HepG2 (cell line): ENCODE data around the gene FSCN2. TPM values are rescaled to one million over a fixed set of nuclear protein-coding genes. Genes with fewer than 3 reads are reported as not detected.

Experiments used
- ATAC-seq: fragments of 200-7000 bp; cut with Tn5 transposase; 3 replicates; pipeline ENCODE4 v1.9.1; 2020; ENCODE audit warnings: mild to moderate bottlenecking, moderate library complexity
- BruUV-seq: library from RNA; stranded (reverse); fragments of 400-500 nt; replicated peaks from 2 replicates; lab custom pipeline; 2021; lab: Mats Ljungman, UMichigan
- CTCF ChIA-PET: fragments of 300-600 bp; formaldehyde crosslinking; extraction: SDS; loops from one replicate; lab custom pipeline; 2021; ENCODE audit warnings: low total read pairs, inconsistent platforms, low intra/inter-chr PET ratio; lab: Yijun Ruan, JAX
- POLR2A ChIA-PET: fragments of 350-600 bp; sonication (Branson Sonifier 250); formaldehyde crosslinking; loops from one replicate; lab custom pipeline; 2020; ENCODE audit warnings: antibody characterized with exemption, inconsistent platforms; lab: Yijun Ruan, JAX
- DNase-seq: peaks from one replicate; pipeline ENCODE4 v3.0.0-alpha.2; 2015; ENCODE audit warnings: low spot score
- FAIRE-seq: peaks from 3 replicates; lab custom pipeline; 2011; peaks lifted over from hg19 to GRCh38; lab: Jason Lieb, UNC
- H2AFZ ChIP-seq: one replicate; pipeline ENCODE4 v1.6.1; 2011; ENCODE audit warnings: low read length, inconsistent platforms
- H3K27ac ChIP-seq: fragments of 300-600 bp; 3 replicates; pipeline ENCODE4 v1.8.0; 2011; ENCODE audit warnings: mixed run types, mild to moderate bottlenecking, mixed read lengths, low read length, inconsistent platforms; ENCODE audit not compliant: insufficient read depth; ENCODE audit errors: extremely low read length
- H3K27me3 ChIP-seq, 2 experiments: fragments of 200-600 bp in 1 of 2; 2 replicates in 1 of 2; 3 replicates in 1 of 2; pipeline versions ENCODE4 v1.6.0 to v1.8.0; 2011; ENCODE audit warnings: low read length in 2 of 2, mild to moderate bottlenecking in 2 of 2, moderate library complexity in 2 of 2, inconsistent platforms in 1 of 2; ENCODE audit not compliant: insufficient read depth in 2 of 2, control insufficient read depth in 1 of 2
- H3K36me3 ChIP-seq, 2 experiments: fragments of 200-600 bp in 1 of 2; replicated peaks in 1 of 2; 2 replicates in 1 of 2; 3 replicates in 1 of 2; pipeline versions ENCODE4 v1.5.1 to v1.8.0; 2011; ENCODE audit warnings: low read length in 2 of 2, inconsistent platforms in 1 of 2; ENCODE audit not compliant: insufficient read depth in 2 of 2, control insufficient read depth in 1 of 2
- H3K4me1 ChIP-seq: 2 replicates; pipeline ENCODE4 v1.5.1; 2012; ENCODE audit warnings: low read length, inconsistent platforms; ENCODE audit not compliant: insufficient read depth
- H3K4me2 ChIP-seq: 2 replicates; pipeline ENCODE4 v1.6.0; 2011; ENCODE audit warnings: low read depth, low read length, inconsistent platforms
- H3K4me3 ChIP-seq, 3 experiments: fragments of 200-600 bp in 1 of 3; sonication (generic), shearing (Covaris generic) in 1 of 3; replicated peaks in 1 of 3; 2 replicates each; pipeline ENCODE4 v1.5.1; 2011 to 2016; ENCODE audit warnings: low read length in 3 of 3, inconsistent platforms in 2 of 3, low read depth in 2 of 3, mild to moderate bottlenecking in 2 of 3, control low read depth in 1 of 3, mixed read lengths in 1 of 3; ENCODE audit not compliant: insufficient read depth in 1 of 3
- H3K79me2 ChIP-seq: one replicate; pipeline ENCODE4 v1.6.1; 2011; ENCODE audit warnings: low read length, inconsistent platforms; ENCODE audit not compliant: insufficient read depth
- H3K9ac ChIP-seq: 2 replicates; pipeline ENCODE4 v1.6.0; 2011; ENCODE audit warnings: mild to moderate bottlenecking, low read depth, low read length, inconsistent platforms; ENCODE audit not compliant: insufficient read depth
- H3K9me3 ChIP-seq: 2 replicates; pipeline ENCODE4 v1.5.1; 2012; ENCODE audit warnings: mild to moderate bottlenecking, low read length
- H4K20me1 ChIP-seq: 2 replicates; pipeline ENCODE4 v1.6.0; 2011; ENCODE audit warnings: inconsistent platforms, mild to moderate bottlenecking, low read length, moderate library complexity; ENCODE audit not compliant: insufficient read depth
- BHLHE40 ChIP-seq: IDR thresholded peaks from 2 replicates; pipeline ENCODE4 v1.6.1; 2011; ENCODE audit warnings: low read length, improper control_type of control experiment
- FOXJ3 ChIP-seq: sonication (generic); formaldehyde crosslinking; IDR thresholded peaks from 2 replicates; pipeline ENCODE4 v1.4.0; 2020; ENCODE audit warnings: missing genetic modification reagents, mild to moderate bottlenecking, borderline replicate concordance
- HNRNPK ChIP-seq: fragments of 200-400 bp; formaldehyde crosslinking; IDR thresholded peaks from 2 replicates; pipeline ENCODE4 v1.6.1; 2018; ENCODE audit warnings: low read length, low read depth, moderate library complexity, mild to moderate bottlenecking; ENCODE audit not compliant: poor library complexity, severe bottlenecking
- MYNN ChIP-seq: sonication (generic); formaldehyde crosslinking; IDR thresholded peaks from 2 replicates; pipeline ENCODE4 v1.4.0; 2020; ENCODE audit warnings: mild to moderate bottlenecking, low read depth, missing genetic modification reagents
- PPARG ChIP-seq: conservative IDR thresholded peaks from 2 replicates; pipeline ENCODE4 v1.6.1; 2016; ENCODE audit warnings: missing biosample characterization, missing genetic modification reagents
- SOX13 ChIP-seq, 3 experiments: fragments of 450-650 bp in 1 of 3; sonication (generic) in 1 of 3; formaldehyde crosslinking in 1 of 3; IDR thresholded peaks in 2 of 3; conservative IDR thresholded peaks in 1 of 3; 2 replicates each; pipeline versions ENCODE4 v1.5.0 to v1.6.1; 2016 to 2020; ENCODE audit warnings: antibody characterized with exemption in 1 of 3, mild to moderate bottlenecking in 1 of 3, missing compliant biosample characterization in 1 of 3, missing genetic modification reagents in 1 of 3, moderate library complexity in 1 of 3
- SOX5 ChIP-seq: IDR thresholded peaks from 2 replicates; pipeline ENCODE4 v1.6.1; 2016; ENCODE audit warnings: borderline replicate concordance
- TMF1 ChIP-seq: sonication (generic); formaldehyde crosslinking; IDR thresholded peaks from 2 replicates; pipeline ENCODE4 v1.8.1; 2022; ENCODE audit warnings: low read depth, missing genetic modification reagents
- ZNF33A ChIP-seq: sonication (generic); formaldehyde crosslinking; IDR thresholded peaks from 2 replicates; pipeline ENCODE4 v1.5.1; 2020; ENCODE audit warnings: missing genetic modification reagents, mild to moderate bottlenecking, moderate library complexity, borderline replicate concordance
- ZNF564 ChIP-seq: sonication (generic); formaldehyde crosslinking; IDR thresholded peaks from 2 replicates; pipeline ENCODE4 v1.8.1; 2023; ENCODE audit warnings: mild to moderate bottlenecking, missing genetic modification reagents
- ZNF879 ChIP-seq: sonication (generic); formaldehyde crosslinking; IDR thresholded peaks from 2 replicates; pipeline ENCODE4 v1.8.1; 2023; ENCODE audit warnings: missing genetic modification reagents
- WGBS: methylation state at CpG from one replicate; pipeline ENCODE4 v1.1.6; 2017; ENCODE audit warnings: low lambda C conversion rate; 5-methylcytosine and 5-hydroxymethylcytosine counted together
- in situ Hi-C: cut with HindIII; loops from 2 replicates; pipeline ENCODE4 v1.10.0; 2017; ENCODE audit warnings: low pct_unique_long_range_greater_than_20kb; ENCODE audit not compliant: extremely low pct_ligation_motif_present
- intact Hi-C: fragments of 100-400 bp; cut with micrococcal nuclease; formaldehyde crosslinking; loops from one replicate; pipeline ENCODE4 v1.10.0; 2022; ENCODE audit not compliant: unreplicated experiment
- polyA plus RNA-seq, 8 experiments: library from polyadenylated mRNA; depleted of rRNA in 3 of 8; stranded (reverse) in 7 of 8; unstranded in 1 of 8; fragments of >200 nt; fragmentation: Illumina TruSeq in 4 of 8; extraction: Trizol in 4 of 8; gene quantifications; 2 replicates each; pipeline versions ENCODE4 v1.2.1 to v1.2.3, GENCODE V29; 2011 to 2016; ENCODE audit warnings: low read depth in 4 of 8, missing spikeins in 1 of 8, mixed read lengths in 1 of 8; ENCODE audit not compliant: insufficient read depth in 1 of 8
- total RNA-seq, 5 experiments: library from RNA; depleted of rRNA; stranded (reverse); fragments of >200 nt; fragmentation: Illumina TruSeq; extraction: Trizol; gene quantifications; 2 replicates each; pipeline ENCODE4 v1.2.3, GENCODE V29; 2016; ENCODE audit warnings: low read depth in 1 of 5
- TF ChIP-seq, protein P1 (sequence below), 2 experiments: sonication (generic) in 1 of 2; formaldehyde crosslinking in 1 of 2; IDR thresholded peaks; 2 replicates each; pipeline versions ENCODE4 v1.6.1 to v1.9.0; 2014 to 2022; ENCODE audit warnings: antibody characterized with exemption in 1 of 2, borderline replicate concordance in 1 of 2, inconsistent platforms in 1 of 2, low read depth in 1 of 2, missing genetic modification reagents in 1 of 2

Gene FSCN2
- total and polyA plus RNA-seq, 2 of the 13 experiments (the other 11 are each of a cell fraction or from before 2014, with no cell fraction given): 0.09 TPM; not detected in 1

DNA sequence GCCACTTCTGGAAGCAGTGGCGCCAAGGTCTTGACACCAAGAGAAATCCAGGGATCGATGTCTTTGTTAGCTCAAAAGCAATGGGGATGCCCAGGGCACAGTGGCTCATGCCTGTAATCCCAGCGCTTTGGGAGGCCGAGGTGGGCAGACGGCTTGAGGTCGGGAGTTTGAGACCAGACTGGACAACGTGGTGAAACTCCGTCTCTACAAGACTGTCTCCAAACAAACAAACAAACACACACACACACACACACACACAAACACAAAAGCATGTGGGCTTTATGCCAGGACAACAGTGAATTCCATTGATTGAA, 46.4 kb downstream of the FSCN2 start:
- H3K4me1 ChIP-seq: peaks cover 34% of the 10 kb centered on the region
- H4K20me1 ChIP-seq: no peaks in the 10 kb centered on the region; the same call in 1 of the 2 replicates
- no peak overlapping the region for H3K4me3 ChIP-seq
- ChIA-PET CTCF (no interaction called here), POLR2A (no interaction called here)
- H3K4me2 ChIP-seq: no peak overlapping the region
- intact Hi-C loops: no loop called here
- no peaks in the 10 kb centered on the region for H3K9me3 ChIP-seq
- no peaks in the 10 kb centered on the region for H3K27me3 ChIP-seq
- H3K27ac ChIP-seq: no peak overlapping the region
- H3K79me2 ChIP-seq: peaks cover 14% of the 10 kb centered on the region
- no peak for FAIRE-seq
- H3K36me3 ChIP-seq: peaks cover 33 to 57% of the 10 kb centered on the region in 2 experiments
- in situ Hi-C loops: no loop called here
- no peak for DNase-seq
- ATAC-seq: no peak
- TF ChIP-seq ZNF564 (CRISPR knock-in tag) (no peak), TMF1 (no peak), SOX5 (no peak), ZNF33A (CRISPR knock-in tag) (no peak), ZNF879 (CRISPR knock-in tag) (no peak), BHLHE40 (no peak), PPARG (no peak)
- BruUV-seq: no TSS peak
- whole genome bisulfite sequencing: 98% methylated on average over 8 of the region's 8 CpGs
- H3K9ac ChIP-seq: no peak overlapping the region
- H2AFZ ChIP-seq: no peak overlapping the region

DNA sequence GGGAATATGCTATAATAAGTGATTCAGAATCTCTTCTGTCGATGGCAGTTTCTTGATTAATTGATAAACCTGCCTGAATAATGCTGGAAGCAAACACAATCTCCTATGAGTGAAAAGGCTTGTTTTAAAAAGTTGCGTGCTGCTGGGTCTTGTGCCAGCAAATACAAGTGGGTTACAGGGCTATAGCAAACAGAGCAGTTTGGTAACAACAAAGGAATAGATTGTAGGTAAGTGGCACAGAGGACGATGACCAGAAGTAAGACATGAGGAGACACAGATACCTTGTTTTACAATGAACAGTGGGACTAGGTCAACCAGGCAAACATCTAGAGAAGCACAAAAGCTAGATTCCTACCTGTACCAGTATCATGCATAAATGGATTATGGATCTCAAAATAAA, 47.7 kb downstream of the FSCN2 start:
- DNase-seq (peak; percentile 59), ATAC-seq (no peak), FAIRE-seq (peak; percentile 74)
- no peak overlapping the region for H2AFZ ChIP-seq
- peak overlapping the region; percentile 63 for H3K9ac ChIP-seq
- in situ Hi-C loops: no loop called here
- 59% methylated on average over 3 of the region's 3 CpGs for WGBS
- CTCF ChIA-PET: no interaction called here
- H3K4me2 ChIP-seq: peak overlapping the region; percentile 71
- no peaks in the 10 kb centered on the region for H3K9me3 ChIP-seq
- H3K36me3 ChIP-seq: peaks cover 23 to 55% of the 10 kb centered on the region in 2 experiments
- peak overlapping the region in 1 of 3 experiments; percentile 56; a peak in 1 of 6 replicates for H3K4me3 ChIP-seq
- BruUV-seq: no TSS peak
- peak overlapping the region; percentile 77 for H3K27ac ChIP-seq
- intact Hi-C loops: loop anchor here (2.0 kb wide), 1 partner anchor 23 kb away; the partner anchor contains the start of gene FAAP100
- POLR2A ChIA-PET: interaction anchor here (1.0 to 3.4 kb wide), 2 partner anchors 23 to 62 kb away, joined by 3 to 17 read pairs; partner anchors contain the start of gene FAAP100
- H3K4me1 ChIP-seq: peaks cover 34% of the 10 kb centered on the region
- H3K79me2 ChIP-seq: peaks cover 14% of the 10 kb centered on the region
- no peaks in the 10 kb centered on the region for H3K27me3 ChIP-seq
- H4K20me1 ChIP-seq: no peaks in the 10 kb centered on the region; the same call in 1 of the 2 replicates
- TF ChIP-seq MYNN (no peak), SOX13 (IDR thresholded peaks at IDR 0.05) (no peak), SOX13 (CRISPR knock-in tag; conservative IDR thresholded peaks at IDR 0.05 in 1 of 2, IDR thresholded peaks at IDR 0.05 in 1 of 2) (peak in 1 of 2 experiments; percentile 19; a peak in 1 of 4 replicates), HNRNPK (no peak), FOXJ3 (CRISPR knock-in tag) (no peak)
- TF ChIP-seq, protein P1, sequence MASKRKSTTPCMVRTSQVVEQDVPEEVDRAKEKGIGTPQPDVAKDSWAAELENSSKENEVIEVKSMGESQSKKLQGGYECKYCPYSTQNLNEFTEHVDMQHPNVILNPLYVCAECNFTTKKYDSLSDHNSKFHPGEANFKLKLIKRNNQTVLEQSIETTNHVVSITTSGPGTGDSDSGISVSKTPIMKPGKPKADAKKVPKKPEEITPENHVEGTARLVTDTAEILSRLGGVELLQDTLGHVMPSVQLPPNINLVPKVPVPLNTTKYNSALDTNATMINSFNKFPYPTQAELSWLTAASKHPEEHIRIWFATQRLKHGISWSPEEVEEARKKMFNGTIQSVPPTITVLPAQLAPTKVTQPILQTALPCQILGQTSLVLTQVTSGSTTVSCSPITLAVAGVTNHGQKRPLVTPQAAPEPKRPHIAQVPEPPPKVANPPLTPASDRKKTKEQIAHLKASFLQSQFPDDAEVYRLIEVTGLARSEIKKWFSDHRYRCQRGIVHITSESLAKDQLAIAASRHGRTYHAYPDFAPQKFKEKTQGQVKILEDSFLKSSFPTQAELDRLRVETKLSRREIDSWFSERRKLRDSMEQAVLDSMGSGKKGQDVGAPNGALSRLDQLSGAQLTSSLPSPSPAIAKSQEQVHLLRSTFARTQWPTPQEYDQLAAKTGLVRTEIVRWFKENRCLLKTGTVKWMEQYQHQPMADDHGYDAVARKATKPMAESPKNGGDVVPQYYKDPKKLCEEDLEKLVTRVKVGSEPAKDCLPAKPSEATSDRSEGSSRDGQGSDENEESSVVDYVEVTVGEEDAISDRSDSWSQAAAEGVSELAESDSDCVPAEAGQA (IDR thresholded peaks at IDR 0.05; ENCODE audit: low read depth): no peak
- TF ChIP-seq, protein P1 (CRISPR knock-in tag; IDR thresholded peaks at IDR 0.05; ENCODE audit: borderline replicate concordance): no peak
